Lung (tissue), 12 donors: Measurements from ENCODE around the gene SCAMP3. TPM values are rescaled to one million over a fixed set of nuclear protein-coding genes. Genes with fewer than 3 reads are reported as not detected.

Experiments used
- ATAC-seq: fragments of 200-7000 bp; cut with Tn5 transposase; one replicate; pipeline ENCODE4 v1.9.1; 2020; ENCODE audit warnings: moderate number of reproducible peaks; ENCODE audit not compliant: insufficient read depth, low FRiP score
- DNase-seq, 3 donors: peaks; one replicate each; pipeline ENCODE4 v3.0.0-alpha.2; 2013 to 2017
- H3K27ac ChIP-seq, 2 donors: one replicate each; pipeline ENCODE4 v1.5.1; 2013; ENCODE audit warnings: mild to moderate bottlenecking in 2 of 2, moderate library complexity in 2 of 2, control low read depth in 1 of 2, inconsistent platforms in 1 of 2, low read depth in 1 of 2, low read length in 1 of 2
- H3K27me3 ChIP-seq, 3 donors: one replicate each; pipeline ENCODE4 v1.5.1; 2013; ENCODE audit warnings: low read length in 2 of 3; ENCODE audit not compliant: control insufficient read depth in 3 of 3, insufficient read depth in 3 of 3
- H3K36me3 ChIP-seq, 4 donors: one replicate each; pipeline ENCODE4 v1.5.1; 2013; ENCODE audit warnings: low read length in 4 of 4, mild to moderate bottlenecking in 1 of 4, moderate library complexity in 1 of 4; ENCODE audit not compliant: control insufficient read depth in 4 of 4, insufficient read depth in 4 of 4
- H3K4me1 ChIP-seq, 5 donors: one replicate each; pipeline ENCODE4 v1.5.1; 2013; ENCODE audit warnings: low read length in 5 of 5, mild to moderate bottlenecking in 2 of 5, moderate library complexity in 1 of 5; ENCODE audit not compliant: control insufficient read depth in 5 of 5, insufficient read depth in 5 of 5
- H3K4me3 ChIP-seq: one replicate; pipeline ENCODE4 v1.5.1; 2013; ENCODE audit warnings: mild to moderate bottlenecking, control low read depth, moderate library complexity
- H3K9ac ChIP-seq, 2 donors: one replicate each; pipeline ENCODE4 v1.5.1; 2013; ENCODE audit warnings: low read length in 2 of 2, control low read depth in 1 of 2; ENCODE audit not compliant: insufficient read depth in 1 of 2
- H3K9me3 ChIP-seq, 4 donors: one replicate each; pipeline ENCODE4 v1.5.1; 2013; ENCODE audit warnings: low read length in 3 of 4, mild to moderate bottlenecking in 1 of 4, moderate library complexity in 1 of 4; ENCODE audit not compliant: control insufficient read depth in 4 of 4, insufficient read depth in 3 of 4
- WGBS, 2 donors: extraction: QIAGEN DNeasy Blood & Tissue Kit; methylation state at CpG; one replicate each; pipeline ENCODE4 v1.1.7; 2013; 5-methylcytosine and 5-hydroxymethylcytosine counted together
- polyA plus RNA-seq, 2 donors: library from polyadenylated mRNA; stranded (reverse); fragments of 200-250 nt; gene quantifications; one replicate each; pipeline ENCODE4 v1.2.1, GENCODE V29; 2013
- total RNA-seq, 2 donors: library from RNA; depleted of rRNA in 1 of 2; stranded (reverse); fragments of >200 nt in 1 of 2; gene quantifications; one replicate each; pipeline ENCODE4 v1.2.1, GENCODE V29; 2014 to 2021
- TF ChIP-seq, protein P1 (sequence below): IDR thresholded peaks from 2 replicates; pipeline ENCODE4 v1.5.1; 2012; ENCODE audit warnings: mild to moderate bottlenecking; ENCODE audit errors: control extremely low read depth, extremely low read depth
- donor health status: control.
- donor health status: control.
- donor health status: Bipolar disorder and iron deficiency.
- donor health status: healthy.
- donor health status: DM: yes; HTN: yes; CAD: no.

Gene SCAMP3
- total and polyA plus RNA-seq, 4 donors, result 29.9 to 90.3 (median 69.8) TPM

DNA sequence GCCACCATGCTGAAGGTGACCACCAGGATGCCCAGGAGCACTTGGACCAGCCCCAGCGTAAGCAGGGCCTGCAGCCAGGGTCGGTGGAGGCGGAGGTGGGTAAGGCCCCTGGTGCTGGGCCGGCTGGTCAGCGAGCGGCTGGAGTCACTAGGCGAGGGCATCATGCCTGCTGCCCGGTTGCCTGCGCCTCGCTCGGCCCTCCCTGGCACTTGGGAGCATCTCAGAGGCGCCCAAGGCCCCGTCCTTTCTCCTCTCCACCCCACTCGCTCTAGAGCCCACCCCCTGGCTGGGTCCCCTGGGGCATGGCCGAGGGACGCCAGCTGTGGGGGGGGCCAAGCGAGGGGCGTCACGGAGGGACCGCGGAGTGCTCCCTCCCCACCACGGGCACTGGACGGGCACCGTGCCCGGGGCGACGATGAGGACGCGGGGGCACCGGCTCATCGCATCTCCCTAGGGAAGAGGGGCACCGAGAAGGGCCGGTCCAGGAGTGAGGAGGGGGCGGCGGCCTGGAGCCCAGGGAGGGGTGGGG is 7.4 kb downstream of the SCAMP3 start:
- DNase-seq, result peak in 1 of 3 donors; percentile 37
- Histone ChIP-seq H3K27me3 (no peaks in the 10 kb centered on the region), H3K27ac (peak overlapping the region; percentile 86 to 99), H3K36me3 (peaks cover 0 to 14% (median 11%) of the 10 kb centered on the region in 4 donors), H3K4me1 (peaks cover 0 to 32% (median 11%) of the 10 kb centered on the region in 5 donors), H3K9ac (no peak overlapping the region), H3K4me3 (peak overlapping the region; percentile 60), H3K9me3 (no peaks in the 10 kb centered on the region)
- no peak for ATAC-seq
- 6 to 10% methylated on average over 18 to 35 of the region's 35 CpGs for WGBS, 2 donors
- TF ChIP-seq, protein P1, sequence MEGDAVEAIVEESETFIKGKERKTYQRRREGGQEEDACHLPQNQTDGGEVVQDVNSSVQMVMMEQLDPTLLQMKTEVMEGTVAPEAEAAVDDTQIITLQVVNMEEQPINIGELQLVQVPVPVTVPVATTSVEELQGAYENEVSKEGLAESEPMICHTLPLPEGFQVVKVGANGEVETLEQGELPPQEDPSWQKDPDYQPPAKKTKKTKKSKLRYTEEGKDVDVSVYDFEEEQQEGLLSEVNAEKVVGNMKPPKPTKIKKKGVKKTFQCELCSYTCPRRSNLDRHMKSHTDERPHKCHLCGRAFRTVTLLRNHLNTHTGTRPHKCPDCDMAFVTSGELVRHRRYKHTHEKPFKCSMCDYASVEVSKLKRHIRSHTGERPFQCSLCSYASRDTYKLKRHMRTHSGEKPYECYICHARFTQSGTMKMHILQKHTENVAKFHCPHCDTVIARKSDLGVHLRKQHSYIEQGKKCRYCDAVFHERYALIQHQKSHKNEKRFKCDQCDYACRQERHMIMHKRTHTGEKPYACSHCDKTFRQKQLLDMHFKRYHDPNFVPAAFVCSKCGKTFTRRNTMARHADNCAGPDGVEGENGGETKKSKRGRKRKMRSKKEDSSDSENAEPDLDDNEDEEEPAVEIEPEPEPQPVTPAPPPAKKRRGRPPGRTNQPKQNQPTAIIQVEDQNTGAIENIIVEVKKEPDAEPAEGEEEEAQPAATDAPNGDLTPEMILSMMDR, result no peak

GRCh38 chr1:155254228-155254713 is 7.9 kb downstream of the SCAMP3 start:
- no peak overlapping the region for H3K9ac ChIP-seq
- peaks cover 0 to 12% (median 9%) of the 10 kb centered on the region in 4 donors for H3K36me3 ChIP-seq
- peak overlapping the region in 1 of 2 donors; percentile 0 for H3K27ac ChIP-seq
- no peak for DNase-seq
- no peaks in the 10 kb centered on the region for H3K27me3 ChIP-seq
- H3K4me1 ChIP-seq, result peaks cover 0 to 32% (median 11%) of the 10 kb centered on the region in 5 donors
- TF ChIP-seq, protein P1, result no peak
- WGBS, 2 donors, result 43 to 51% methylated on average over 12 of the region's 12 CpGs
- H3K9me3 ChIP-seq, result no peaks in the 10 kb centered on the region
- no peak for ATAC-seq
- H3K4me3 ChIP-seq, result peak overlapping the region; percentile 60

DNA sequence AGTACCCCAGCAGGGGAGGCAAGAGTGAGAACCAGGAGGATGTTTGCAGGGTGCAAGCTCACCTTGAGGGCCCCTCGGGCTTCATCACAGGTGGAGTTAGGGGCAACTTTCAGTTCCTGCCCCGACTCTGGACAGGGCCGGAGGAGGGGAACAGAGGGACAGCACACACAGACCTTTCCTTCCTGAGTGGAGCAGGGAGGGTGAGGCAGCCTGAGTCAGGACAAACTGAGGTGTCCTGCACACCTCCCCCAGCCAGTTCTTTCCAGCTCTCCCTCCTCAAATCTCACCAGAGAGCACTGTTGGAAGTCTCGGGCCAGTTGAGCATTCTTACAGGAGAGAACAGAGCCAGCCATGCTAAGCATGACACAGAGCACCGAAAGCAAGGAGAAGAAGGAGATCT is 8.4 kb downstream of the SCAMP3 start:
- peaks cover 0 to 32% (median 11%) of the 10 kb centered on the region in 5 donors for H3K4me1 ChIP-seq
- H3K27ac ChIP-seq, result no peak overlapping the region
- no peak overlapping the region for H3K9ac ChIP-seq
- H3K27me3 ChIP-seq, result no peaks in the 10 kb centered on the region
- ATAC-seq, result no peak
- no peaks in the 10 kb centered on the region for H3K9me3 ChIP-seq
- DNase-seq, result no peak
- no peak overlapping the region for H3K4me3 ChIP-seq
- TF ChIP-seq, protein P1, result no peak
- WGBS, 2 donors, result 59 to 82% methylated on average over 5 of the region's 5 CpGs
- H3K36me3 ChIP-seq, result peaks cover 0 to 13% (median 9%) of the 10 kb centered on the region in 4 donors
